ENCODE measurements around the gene ZBTB47.

The ZBTB47 gene

DNA sequence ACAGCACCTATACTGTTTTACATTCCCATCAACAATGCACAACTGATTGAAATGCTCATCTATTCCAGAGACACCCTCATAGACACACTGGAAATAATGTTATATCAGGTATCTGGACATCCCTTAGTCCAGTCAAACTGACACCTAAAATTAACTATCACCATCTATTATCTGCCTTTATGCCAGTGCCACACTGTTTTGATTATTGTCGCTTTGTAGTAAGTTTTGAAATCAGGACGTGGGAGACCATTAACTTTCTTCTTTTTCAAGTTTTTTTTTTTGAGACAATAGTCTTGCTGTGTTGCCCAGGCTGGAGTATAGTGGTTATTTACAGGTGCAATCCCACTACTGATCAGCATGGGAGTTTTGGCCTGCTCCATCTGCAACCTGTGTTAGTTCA is 22.4 kb downstream of the ZBTB47 start:
- Histone ChIP-seq H3K9me3 (ENCODE audit: control extremely low read depth in 1 of 5, control insufficient read depth in 4 of 5, insufficient read depth in 2 of 5, low read depth in 1 of 5, low read length in 4 of 5) (peaks cover 1 to 9% (median 2%) of the 10 kb centered on the region in 5 experiments), H3K27ac (ENCODE audit: insufficient read depth in 1 of 2, low read depth in 1 of 2, low read length in 2 of 2, poor library complexity in 1 of 2, severe bottlenecking in 2 of 2) (no peak overlapping the region), H3K36me3 (ENCODE audit: control insufficient read depth in 4 of 4, insufficient read depth in 4 of 4, low read length in 3 of 4) (no peaks in the 10 kb centered on the region), H3K27me3 (replicated peaks in 2 of 5; ENCODE audit: control insufficient read depth in 4 of 5, insufficient read depth in 5 of 5, low read length in 4 of 5) (peaks cover 0 to 2% (median 0%) of the 10 kb centered on the region in 5 experiments), H3K4me3 (ENCODE audit: control insufficient read depth in 1 of 7, extremely low read depth in 1 of 7, insufficient read depth in 4 of 7, low read depth in 2 of 7, low read length in 6 of 7) (no peak overlapping the region), H3K4me1 (ENCODE audit: control extremely low read depth in 1 of 4, control insufficient read depth in 4 of 4, insufficient read depth in 4 of 4, low read length in 3 of 4) (no peaks in the 10 kb centered on the region)
- ChIA-PET CTCF (no interaction called here), POLR2A (no interaction called here)
- no CpG with 5 or more reads among the region's 2 CpGs for WGBS (ENCODE audit: insufficient coverage)
- no peak for DNase-seq

DNA sequence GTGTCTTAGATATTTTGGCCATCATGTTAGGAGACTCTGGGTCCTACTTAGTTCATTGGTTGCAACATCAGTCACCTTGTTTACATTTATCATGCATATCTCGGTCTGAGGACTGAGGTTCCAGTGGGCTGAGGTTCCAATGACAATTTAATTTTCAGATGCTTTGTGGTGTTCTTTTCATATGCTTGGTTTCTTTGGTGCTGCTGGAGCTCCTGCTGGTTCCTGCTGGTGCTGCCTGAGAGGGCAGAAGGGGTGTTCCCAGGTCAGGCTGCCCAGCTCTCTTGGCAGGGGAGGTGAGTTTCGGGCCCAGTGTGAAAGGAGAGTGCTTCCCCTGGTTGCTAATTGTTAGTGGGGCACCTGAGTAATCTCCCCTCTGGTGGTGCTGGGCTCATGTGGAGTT is 24.9 kb downstream of the ZBTB47 start:
- H3K4me3 ChIP-seq (ENCODE audit: control insufficient read depth in 1 of 7, extremely low read depth in 1 of 7, insufficient read depth in 4 of 7, low read depth in 2 of 7, low read length in 6 of 7), result no peak overlapping the region
- H3K9me3 ChIP-seq (ENCODE audit: control extremely low read depth in 1 of 5, control insufficient read depth in 4 of 5, insufficient read depth in 2 of 5, low read depth in 1 of 5, low read length in 4 of 5), result peaks cover 1 to 9% (median 2%) of the 10 kb centered on the region in 5 experiments
- H3K36me3 ChIP-seq (ENCODE audit: control insufficient read depth in 4 of 4, insufficient read depth in 4 of 4, low read length in 3 of 4), result no peaks in the 10 kb centered on the region
- H3K27ac ChIP-seq (ENCODE audit: insufficient read depth in 1 of 2, low read depth in 1 of 2, low read length in 2 of 2, poor library complexity in 1 of 2, severe bottlenecking in 2 of 2), result no peak overlapping the region
- no peaks in the 10 kb centered on the region for H3K4me1 ChIP-seq (ENCODE audit: control extremely low read depth in 1 of 4, control insufficient read depth in 4 of 4, insufficient read depth in 4 of 4, low read length in 3 of 4)
- CTCF ChIA-PET, result no interaction called here
- POLR2A ChIA-PET, result no interaction called here
- WGBS (ENCODE audit: insufficient coverage), result 100% methylated on average over 2 of the region's 2 CpGs
- DNase-seq, result no peak
- peaks cover 0 to 8% (median 3%) of the 10 kb centered on the region in 5 experiments for H3K27me3 ChIP-seq (replicated peaks in 2 of 5; ENCODE audit: control insufficient read depth in 4 of 5, insufficient read depth in 5 of 5, low read length in 4 of 5)

DNA sequence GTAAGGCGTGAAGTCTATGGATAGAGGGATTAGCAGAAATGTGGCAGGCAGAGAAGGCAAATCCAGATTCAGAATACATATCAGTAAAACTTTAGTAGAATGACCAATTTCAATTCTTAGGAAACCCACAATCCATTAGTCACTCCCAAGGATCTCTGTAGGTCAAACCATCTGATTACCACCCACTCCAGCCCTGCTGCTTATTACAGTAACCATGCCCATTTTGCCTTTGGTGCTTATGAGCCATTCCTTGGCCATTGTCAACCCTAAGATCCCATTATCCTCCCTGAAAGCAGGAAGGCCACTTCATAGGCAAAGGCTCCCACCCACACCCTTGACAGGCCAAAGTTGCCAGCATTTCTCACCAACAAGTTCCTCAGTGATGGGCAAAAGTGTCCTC is 26.8 kb downstream of the ZBTB47 start:
- H3K27me3 ChIP-seq (replicated peaks in 2 of 5; ENCODE audit: control insufficient read depth in 4 of 5, insufficient read depth in 5 of 5, low read length in 4 of 5), result peaks cover 0 to 21% (median 3%) of the 10 kb centered on the region in 5 experiments

DNA sequence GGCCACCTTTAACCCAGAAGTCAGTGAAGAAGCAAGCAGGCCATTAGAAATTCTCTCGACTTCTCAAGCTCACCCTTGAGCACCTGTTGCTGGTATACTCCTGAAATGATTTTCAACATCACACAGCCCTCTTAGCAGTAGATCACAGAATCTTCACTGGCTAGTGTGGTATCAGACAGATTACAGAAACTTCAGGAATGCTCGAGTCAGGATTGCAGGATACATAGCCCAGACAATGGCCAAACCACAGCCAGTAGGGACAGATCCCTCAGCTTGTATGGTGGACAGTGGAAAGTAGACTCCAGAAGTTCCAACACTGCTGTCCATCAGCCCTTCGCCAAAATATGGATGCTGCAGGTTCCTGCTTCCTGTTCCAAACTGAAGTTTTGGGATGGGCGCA is 27.3 kb downstream of the ZBTB47 start:
- Histone ChIP-seq H3K27me3 (replicated peaks in 2 of 5; ENCODE audit: control insufficient read depth in 4 of 5, insufficient read depth in 5 of 5, low read length in 4 of 5) (peaks cover 0 to 26% (median 3%) of the 10 kb centered on the region in 5 experiments), H3K4me3 (ENCODE audit: control insufficient read depth in 1 of 7, extremely low read depth in 1 of 7, insufficient read depth in 4 of 7, low read depth in 2 of 7, low read length in 6 of 7) (no peak overlapping the region), H3K27ac (ENCODE audit: insufficient read depth in 1 of 2, low read depth in 1 of 2, low read length in 2 of 2, poor library complexity in 1 of 2, severe bottlenecking in 2 of 2) (no peak overlapping the region), H3K4me1 (ENCODE audit: control extremely low read depth in 1 of 4, control insufficient read depth in 4 of 4, insufficient read depth in 4 of 4, low read length in 3 of 4) (peaks cover 0 to 4% (median under 1%) of the 10 kb centered on the region in 4 experiments), H3K36me3 (ENCODE audit: control insufficient read depth in 4 of 4, insufficient read depth in 4 of 4, low read length in 3 of 4) (no peaks in the 10 kb centered on the region), H3K9me3 (ENCODE audit: control extremely low read depth in 1 of 5, control insufficient read depth in 4 of 5, insufficient read depth in 2 of 5, low read depth in 1 of 5, low read length in 4 of 5) (peaks cover 1 to 9% (median 2%) of the 10 kb centered on the region in 5 experiments)
- DNase-seq, result no peak
- POLR2A ChIA-PET, result no interaction called here
- CTCF ChIA-PET, result no interaction called here
- WGBS (ENCODE audit: insufficient coverage), result 97% methylated on average over 4 of the region's 4 CpGs

More for the DNA sequence above, 26.8 kb downstream of the ZBTB47 start:
- Histone ChIP-seq H3K4me3 (ENCODE audit: control insufficient read depth in 1 of 7, extremely low read depth in 1 of 7, insufficient read depth in 4 of 7, low read depth in 2 of 7, low read length in 6 of 7) (no peak overlapping the region), H3K27ac (ENCODE audit: insufficient read depth in 1 of 2, low read depth in 1 of 2, low read length in 2 of 2, poor library complexity in 1 of 2, severe bottlenecking in 2 of 2) (no peak overlapping the region), H3K36me3 (ENCODE audit: control insufficient read depth in 4 of 4, insufficient read depth in 4 of 4, low read length in 3 of 4) (no peaks in the 10 kb centered on the region), H3K9me3 (ENCODE audit: control extremely low read depth in 1 of 5, control insufficient read depth in 4 of 5, insufficient read depth in 2 of 5, low read depth in 1 of 5, low read length in 4 of 5) (peaks cover 1 to 9% (median 2%) of the 10 kb centered on the region in 5 experiments), H3K4me1 (ENCODE audit: control extremely low read depth in 1 of 4, control insufficient read depth in 4 of 4, insufficient read depth in 4 of 4, low read length in 3 of 4) (no peaks in the 10 kb centered on the region)
- ChIA-PET POLR2A (no interaction called here), CTCF (no interaction called here)
- WGBS (ENCODE audit: insufficient coverage), result no CpG with 5 or more reads among the region's 1 CpG
- DNase-seq, result no peak

DNA sequence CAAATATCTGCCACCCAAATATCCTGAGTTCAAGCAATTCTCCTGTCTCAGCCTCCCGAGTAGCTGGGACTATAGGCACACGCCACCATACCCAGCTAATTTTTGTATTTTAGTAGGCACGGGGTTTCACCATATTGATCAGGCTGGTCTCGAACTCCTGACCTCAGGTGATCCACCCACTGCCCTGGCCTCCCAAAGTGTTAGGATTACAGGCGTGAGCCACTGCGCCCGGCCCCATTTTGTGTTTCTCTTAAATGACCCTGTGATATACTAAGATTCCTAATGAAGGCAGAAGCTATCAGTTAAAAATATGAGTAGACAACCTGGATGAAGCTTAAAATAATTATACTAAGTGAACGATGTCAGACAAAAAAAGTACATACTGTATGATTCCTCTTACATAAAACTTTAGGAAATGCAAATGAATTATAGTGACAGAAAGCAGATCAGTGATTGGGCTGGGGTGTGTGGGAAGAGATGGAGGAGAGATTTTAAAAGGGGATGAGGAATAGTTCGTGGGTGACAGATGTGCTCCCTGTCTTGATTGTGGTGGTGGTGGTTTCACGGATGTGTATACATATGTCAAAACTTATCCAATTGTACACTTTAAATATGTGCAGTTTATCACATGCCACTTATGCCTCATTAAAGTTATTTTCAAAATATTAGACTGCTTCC is 28.0 kb downstream of the ZBTB47 start:
- H3K4me3 ChIP-seq (ENCODE audit: control insufficient read depth in 1 of 7, extremely low read depth in 1 of 7, insufficient read depth in 4 of 7, low read depth in 2 of 7, low read length in 6 of 7), result no peak overlapping the region
- H3K27ac ChIP-seq (ENCODE audit: insufficient read depth in 1 of 2, low read depth in 1 of 2, low read length in 2 of 2, poor library complexity in 1 of 2, severe bottlenecking in 2 of 2), result no peak overlapping the region
- H3K36me3 ChIP-seq (ENCODE audit: control insufficient read depth in 4 of 4, insufficient read depth in 4 of 4, low read length in 3 of 4), result no peaks in the 10 kb centered on the region
- ChIA-PET POLR2A (no interaction called here), CTCF (no interaction called here)
- DNase-seq, result no peak
- H3K27me3 ChIP-seq (replicated peaks in 2 of 5; ENCODE audit: control insufficient read depth in 4 of 5, insufficient read depth in 5 of 5, low read length in 4 of 5), result peaks cover 0 to 33% (median 7%) of the 10 kb centered on the region in 5 experiments
- peaks cover 0 to 13% (median 1%) of the 10 kb centered on the region in 5 experiments for H3K9me3 ChIP-seq (ENCODE audit: control extremely low read depth in 1 of 5, control insufficient read depth in 4 of 5, insufficient read depth in 2 of 5, low read depth in 1 of 5, low read length in 4 of 5)
- 87% methylated on average over 5 of the region's 10 CpGs for WGBS (ENCODE audit: insufficient coverage)
- peaks cover 0 to 9% (median 3%) of the 10 kb centered on the region in 4 experiments for H3K4me1 ChIP-seq (ENCODE audit: control extremely low read depth in 1 of 4, control insufficient read depth in 4 of 4, insufficient read depth in 4 of 4, low read length in 3 of 4)

DNA sequence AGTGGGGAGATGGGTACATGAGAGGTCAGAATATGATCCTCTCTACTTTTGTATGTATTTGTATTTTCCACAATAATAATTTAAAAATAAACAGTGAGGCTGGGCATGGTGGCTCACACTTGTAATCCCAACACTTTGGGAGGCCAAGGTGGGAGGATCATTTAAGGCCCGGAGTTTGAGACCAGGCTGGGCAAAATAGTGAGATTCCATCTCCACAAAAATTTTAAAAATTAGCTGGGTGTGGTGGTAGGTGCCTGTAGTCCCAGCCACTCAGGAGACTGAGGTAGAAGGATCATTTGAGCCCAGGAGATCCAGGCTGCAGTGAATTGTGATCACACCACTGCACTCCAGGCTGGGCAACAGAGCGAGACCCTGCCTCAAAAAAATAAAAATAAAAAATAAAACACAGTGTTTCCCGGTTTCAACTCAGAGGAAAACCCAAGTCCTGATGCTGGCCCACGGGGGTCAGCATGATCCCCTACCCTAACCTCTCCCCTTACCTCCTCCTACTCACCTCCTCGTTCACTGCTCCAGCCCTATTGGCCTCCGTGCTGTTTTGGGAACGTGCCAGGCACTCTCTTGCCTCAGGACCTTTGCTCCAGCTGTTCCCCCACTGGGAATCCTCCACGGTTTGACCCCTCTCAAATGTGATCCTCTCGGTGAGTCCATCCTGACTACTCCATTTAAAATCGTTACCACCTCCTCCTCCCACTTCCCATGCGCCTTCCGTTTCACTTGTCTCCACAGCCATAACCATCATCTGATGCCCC is 29.0 kb downstream of the ZBTB47 start:
- POLR2A ChIA-PET, result no interaction called here
- Histone ChIP-seq H3K4me1 (ENCODE audit: control extremely low read depth in 1 of 4, control insufficient read depth in 4 of 4, insufficient read depth in 4 of 4, low read length in 3 of 4) (peaks cover 0 to 9% (median 3%) of the 10 kb centered on the region in 4 experiments), H3K27me3 (replicated peaks in 2 of 5; ENCODE audit: control insufficient read depth in 4 of 5, insufficient read depth in 5 of 5, low read length in 4 of 5) (peaks cover 0 to 43% (median 9%) of the 10 kb centered on the region in 5 experiments), H3K4me3 (ENCODE audit: control insufficient read depth in 1 of 7, extremely low read depth in 1 of 7, insufficient read depth in 4 of 7, low read depth in 2 of 7, low read length in 6 of 7) (no peak overlapping the region), H3K36me3 (ENCODE audit: control insufficient read depth in 4 of 4, insufficient read depth in 4 of 4, low read length in 3 of 4) (no peaks in the 10 kb centered on the region), H3K9me3 (ENCODE audit: control extremely low read depth in 1 of 5, control insufficient read depth in 4 of 5, insufficient read depth in 2 of 5, low read depth in 1 of 5, low read length in 4 of 5) (peaks cover 0 to 12% (median 1%) of the 10 kb centered on the region in 5 experiments), H3K27ac (ENCODE audit: insufficient read depth in 1 of 2, low read depth in 1 of 2, low read length in 2 of 2, poor library complexity in 1 of 2, severe bottlenecking in 2 of 2) (no peak overlapping the region)
- 87% methylated on average over 8 of the region's 12 CpGs for WGBS (ENCODE audit: insufficient coverage)
- CTCF ChIA-PET, result no interaction called here
- DNase-seq, result no peak

Data from common myeloid progenitor, CD34-positive (primary cell).